Measurements from ENCODE around the gene SP140. TPM values are rescaled to one million over a fixed set of nuclear protein-coding genes. Genes with fewer than 3 reads are reported as not detected.

Gene SP140
- total and polyA plus RNA-seq, 2 of the 13 experiments (the other 11 are each of a cell fraction or from before 2014, with no cell fraction given), result 0.57 to 0.80 TPM

DNA sequence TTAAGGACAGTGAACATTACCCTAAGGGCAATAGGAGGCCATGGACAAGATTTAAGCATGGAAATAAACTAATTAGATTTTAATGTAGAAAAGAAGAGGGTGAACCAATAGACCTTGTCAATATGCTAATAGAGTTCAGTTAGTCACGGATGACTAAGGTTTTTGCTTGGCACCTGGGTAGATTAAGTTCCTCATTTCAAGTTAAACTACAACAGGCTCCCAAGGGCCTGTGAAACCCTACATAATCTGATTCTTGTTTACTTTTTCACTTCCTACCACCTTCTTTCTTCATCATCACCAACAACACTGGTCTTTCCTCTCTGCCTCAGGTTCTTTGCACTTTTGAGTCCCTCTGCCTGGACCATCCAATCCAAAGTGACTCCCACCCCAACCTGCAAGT is 20.5 kb upstream of the SP140 start:
- BruUV-seq (replicated peaks), result no TSS peak
- ATAC-seq (no peak), DNase-seq (ENCODE audit: low spot score) (no peak), FAIRE-seq (no peak)
- Histone ChIP-seq H3K36me3 (replicated peaks in 1 of 2; ENCODE audit: control insufficient read depth in 1 of 2, insufficient read depth in 2 of 2, low read length in 2 of 2) (peaks cover 0 to 13% of the 10 kb centered on the region in 2 experiments; a peak in 1 of 5 replicates), H3K79me2 (ENCODE audit: insufficient read depth, low read length) (no peaks in the 10 kb centered on the region), H3K4me1 (ENCODE audit: insufficient read depth, low read length) (no peaks in the 10 kb centered on the region), H4K20me1 (ENCODE audit: insufficient read depth, low read length) (no peaks in the 10 kb centered on the region), H3K4me2 (ENCODE audit: low read depth, low read length) (no peak overlapping the region), H3K27ac (ENCODE audit: extremely low read length, insufficient read depth, low read length) (no peak overlapping the region), H3K9ac (ENCODE audit: insufficient read depth, low read depth, low read length) (no peak overlapping the region), H2AFZ (ENCODE audit: low read length) (no peak overlapping the region), H3K27me3 (ENCODE audit: control insufficient read depth in 1 of 2, insufficient read depth in 2 of 2, low read length in 2 of 2) (no peaks in the 10 kb centered on the region), H3K9me3 (ENCODE audit: low read length) (no peaks in the 10 kb centered on the region), H3K4me3 (replicated peaks in 1 of 3; ENCODE audit: insufficient read depth in 1 of 3, low read depth in 2 of 3, low read length in 3 of 3) (no peak overlapping the region)
- intact Hi-C loops (cut with micrococcal nuclease; ENCODE audit: unreplicated experiment) (no loop called here), in situ Hi-C loops (cut with HindIII; ENCODE audit: extremely low pct_ligation_motif_present, low pct_unique_long_range_greater_than_20kb) (no loop called here)
- TF ChIP-seq ZNF564 (CRISPR knock-in tag; IDR thresholded peaks at IDR 0.05), result no peak
- TF ChIP-seq DNMT1 (CRISPR knock-in tag; IDR thresholded peaks at IDR 0.05), result no peak
- TF ChIP-seq HNRNPK (IDR thresholded peaks at IDR 0.05; ENCODE audit: low read depth, low read length, poor library complexity, severe bottlenecking), result no peak
- no peak for TF ChIP-seq ZNF264 (CRISPR knock-in tag; IDR thresholded peaks at IDR 0.05)
- no peak for TF ChIP-seq FLYWCH1 (CRISPR knock-in tag; IDR thresholded peaks at IDR 0.05)
- TF ChIP-seq GATAD1 (CRISPR knock-in tag; IDR thresholded peaks at IDR 0.05), result no peak
- no peak for TF ChIP-seq SMAD3 (CRISPR knock-in tag; IDR thresholded peaks at IDR 0.05)
- TF ChIP-seq SRSF4 (IDR thresholded peaks at IDR 0.05; ENCODE audit: low read depth, low read length, poor library complexity, severe bottlenecking), result no peak
- ChIA-PET POLR2A (no interaction called here), CTCF (ENCODE audit: low intra/inter-chr PET ratio, low total read pairs) (no interaction called here)
- 100% methylated on average over 1 of the region's 1 CpG for WGBS (ENCODE audit: low lambda C conversion rate)

DNA sequence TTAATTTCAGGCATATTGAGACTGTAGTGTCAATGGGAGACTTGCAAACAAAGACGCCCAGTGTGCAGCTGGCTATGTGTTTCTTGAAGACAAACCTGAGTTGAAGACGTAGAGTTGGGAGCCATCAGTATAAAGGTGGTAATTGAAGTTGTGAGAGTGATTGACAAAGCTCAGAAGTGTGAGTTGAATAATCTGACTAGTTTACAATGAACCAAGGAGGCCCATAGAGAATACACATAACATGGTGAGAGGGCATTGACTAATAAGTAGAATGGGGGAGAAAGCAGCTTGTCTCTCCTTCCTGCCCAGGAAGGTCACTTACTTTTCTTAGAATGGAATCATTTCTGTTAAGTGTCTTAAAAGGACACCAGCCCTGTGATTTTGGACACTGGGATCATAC is 19.8 kb upstream of the SP140 start:
- H3K36me3 ChIP-seq (replicated peaks in 1 of 2; ENCODE audit: control insufficient read depth in 1 of 2, insufficient read depth in 2 of 2, low read length in 2 of 2), result peaks cover 0 to 13% of the 10 kb centered on the region in 2 experiments; a peak in 1 of 5 replicates
- no peak overlapping the region for H3K27ac ChIP-seq (ENCODE audit: extremely low read length, insufficient read depth, low read length)
- POLR2A ChIA-PET, result no interaction called here
- DNase-seq (ENCODE audit: low spot score), result no peak
- BruUV-seq (replicated peaks), result no TSS peak
- no peaks in the 10 kb centered on the region for H3K9me3 ChIP-seq (ENCODE audit: low read length)
- no peaks in the 10 kb centered on the region for H3K79me2 ChIP-seq (ENCODE audit: insufficient read depth, low read length)
- no peak for ATAC-seq
- CTCF ChIA-PET (ENCODE audit: low intra/inter-chr PET ratio, low total read pairs), result no interaction called here
- no peaks in the 10 kb centered on the region for H3K4me1 ChIP-seq (ENCODE audit: insufficient read depth, low read length)
- H3K27me3 ChIP-seq (ENCODE audit: control insufficient read depth in 1 of 2, insufficient read depth in 2 of 2, low read length in 2 of 2), result no peaks in the 10 kb centered on the region
- intact Hi-C loops (cut with micrococcal nuclease; ENCODE audit: unreplicated experiment) (no loop called here), in situ Hi-C loops (cut with HindIII; ENCODE audit: extremely low pct_ligation_motif_present, low pct_unique_long_range_greater_than_20kb) (no loop called here)
- no peak overlapping the region for H3K4me3 ChIP-seq (replicated peaks in 1 of 3; ENCODE audit: insufficient read depth in 1 of 3, low read depth in 2 of 3, low read length in 3 of 3)
- no peak overlapping the region for H3K4me2 ChIP-seq (ENCODE audit: low read depth, low read length)
- WGBS (ENCODE audit: low lambda C conversion rate), result 97% methylated on average over 2 of the region's 2 CpGs
- no peak overlapping the region for H3K9ac ChIP-seq (ENCODE audit: insufficient read depth, low read depth, low read length)
- no peak overlapping the region for H2AFZ ChIP-seq (ENCODE audit: low read length)
- no peaks in the 10 kb centered on the region for H4K20me1 ChIP-seq (ENCODE audit: insufficient read depth, low read length)
- no peak for FAIRE-seq
- TF ChIP-seq, protein P1, sequence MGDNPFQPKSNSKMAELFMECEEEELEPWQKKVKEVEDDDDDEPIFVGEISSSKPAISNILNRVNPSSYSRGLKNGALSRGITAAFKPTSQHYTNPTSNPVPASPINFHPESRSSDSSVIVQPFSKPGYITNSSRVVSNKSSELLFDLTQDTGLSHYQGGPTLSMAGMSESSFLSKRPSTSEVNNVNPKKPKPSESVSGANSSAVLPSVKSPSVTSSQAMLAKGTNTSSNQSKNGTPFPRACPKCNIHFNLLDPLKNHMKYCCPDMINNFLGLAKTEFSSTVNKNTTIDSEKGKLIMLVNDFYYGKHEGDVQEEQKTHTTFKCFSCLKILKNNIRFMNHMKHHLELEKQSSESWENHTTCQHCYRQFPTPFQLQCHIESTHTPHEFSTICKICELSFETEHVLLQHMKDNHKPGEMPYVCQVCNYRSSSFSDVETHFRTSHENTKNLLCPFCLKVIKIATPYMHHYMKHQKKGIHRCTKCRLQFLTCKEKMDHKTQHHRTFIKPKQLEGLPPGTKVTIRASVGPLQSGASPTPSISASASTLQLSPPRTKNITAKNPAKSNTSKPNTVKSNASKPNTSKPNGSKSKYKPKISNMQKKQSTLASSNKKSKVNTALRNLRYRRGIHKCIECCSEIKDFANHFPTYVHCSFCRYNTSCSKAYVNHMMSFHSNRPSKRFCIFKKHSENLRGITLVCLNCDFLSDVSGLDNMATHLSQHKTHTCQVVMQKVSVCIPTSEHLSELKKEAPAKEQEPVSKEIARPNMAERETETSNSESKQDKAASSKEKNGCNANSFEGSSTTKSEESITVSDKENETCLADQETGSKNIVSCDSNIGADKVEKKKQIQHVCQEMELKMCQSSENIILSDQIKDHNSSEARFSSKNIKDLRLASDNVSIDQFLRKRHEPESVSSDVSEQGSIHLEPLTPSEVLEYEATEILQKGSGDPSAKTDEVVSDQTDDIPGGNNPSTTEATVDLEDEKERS (CRISPR knock-in tag; IDR thresholded peaks at IDR 0.05), result no peak
- TF ChIP-seq SNAPC2 (CRISPR knock-in tag; IDR thresholded peaks at IDR 0.05) (no peak), TMF1 (CRISPR knock-in tag; IDR thresholded peaks at IDR 0.05; ENCODE audit: low read depth) (no peak), AGO1 (IDR thresholded peaks at IDR 0.05; ENCODE audit: low read depth, low read length, poor library complexity, severe bottlenecking) (no peak), FOXP1 (IDR thresholded peaks at IDR 0.05) (no peak), FOXP1 (CRISPR knock-in tag; IDR thresholded peaks at IDR 0.05) (no peak), KMT2A (CRISPR knock-in tag; IDR thresholded peaks at IDR 0.05) (no peak), ZNF441 (CRISPR knock-in tag; IDR thresholded peaks at IDR 0.05; ENCODE audit: borderline replicate concordance) (no peak), FLYWCH1 (CRISPR knock-in tag; IDR thresholded peaks at IDR 0.05) (no peak), ESRRA (CRISPR knock-in tag; IDR thresholded peaks at IDR 0.05; ENCODE audit: low read depth) (no peak)
- TF ChIP-seq, protein P2, sequence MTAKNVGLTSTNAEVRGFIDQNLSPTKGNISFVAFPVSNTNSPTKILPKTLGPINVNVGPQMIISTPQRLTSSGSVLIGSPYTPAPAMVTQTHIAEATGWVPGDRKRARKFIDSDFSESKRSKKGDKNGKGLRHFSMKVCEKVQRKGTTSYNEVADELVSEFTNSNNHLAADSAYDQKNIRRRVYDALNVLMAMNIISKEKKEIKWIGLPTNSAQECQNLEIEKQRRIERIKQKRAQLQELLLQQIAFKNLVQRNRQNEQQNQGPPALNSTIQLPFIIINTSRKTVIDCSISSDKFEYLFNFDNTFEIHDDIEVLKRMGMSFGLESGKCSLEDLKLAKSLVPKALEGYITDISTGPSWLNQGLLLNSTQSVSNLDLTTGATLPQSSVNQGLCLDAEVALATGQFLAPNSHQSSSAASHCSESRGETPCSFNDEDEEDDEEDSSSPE (CRISPR knock-in tag; IDR thresholded peaks at IDR 0.05), result no peak
